ENCODE data around the gene ARHGAP9.
"Not testable (repeated sequence)": the region's sequence is repeated elsewhere in the genome, so short reads cannot be mapped to it uniquely, and the experiment has no call there.

The ARHGAP9 gene

GRCh38 chr12:57438400-57438799, 41.3 kb downstream of the ARHGAP9 start:
- no peak for DNase-seq (ENCODE audit: low read depth, low spot score)

- DNase-seq (ENCODE audit: low read depth, low spot score): no peak
These were observed 44.4 kb downstream of the ARHGAP9 start for GRCh38 chr12:57435293-57435692.

- no peak for DNase-seq (ENCODE audit: low read depth, low spot score)
These were observed 45.0 kb downstream of the ARHGAP9 start, which contains the start of gene INHBC for GRCh38 chr12:57434517-57435223. INHBC (plus strand) TSS chr12:57434784; CDS start chr12:57434887, 103 bp downstream.

GRCh38 chr12:57433370-57433769, 46.3 kb downstream of the ARHGAP9 start:
- no peak for DNase-seq (ENCODE audit: low read depth, low spot score)

- DNase-seq (ENCODE audit: low read depth, low spot score): no peak
These were observed 47.9 kb downstream of the ARHGAP9 start for GRCh38 chr12:57431654-57432188.

- peak; percentile 97 for DNase-seq (ENCODE audit: low read depth, low spot score)
These were observed 48.6 kb downstream of the ARHGAP9 start, which contains the start of gene R3HDM2 for GRCh38 chr12:57430931-57431566. R3HDM2 (minus strand) TSS chr12:57431043; CDS start chr12:57310428, 120,615 bp downstream.

GRCh38 chr12:57430112-57430930, 49.3 kb downstream of the ARHGAP9 start:
- peak; percentile 45 for DNase-seq (ENCODE audit: low read depth, low spot score)

- DNase-seq (ENCODE audit: low read depth, low spot score): no peak
These were observed 50.1 kb downstream of the ARHGAP9 start for GRCh38 chr12:57429473-57430111.

GRCh38 chr12:57428965-57429364, 50.7 kb downstream of the ARHGAP9 start:
- DNase-seq (ENCODE audit: low read depth, low spot score): no peak

GRCh38 chr12:57426948-57427347, 52.7 kb downstream of the ARHGAP9 start:
- DNase-seq (ENCODE audit: low read depth, low spot score): not testable (repeated sequence)
